Measurements from ENCODE around the gene R3HDM2.
A peak's percentile ranks its signal among the peaks of the same experiment; 100 is the strongest.
"Not testable (repeated sequence)": the region's sequence is repeated elsewhere in the genome, so short reads cannot be mapped to it uniquely, and the experiment has no call there.

R3HDM2 gene

GRCh38 chr12:57370696-57371095 lies 60.1 kb downstream of the R3HDM2 start:
- no peak for DNase-seq

GRCh38 chr12:57370072-57370471 lies 60.8 kb downstream of the R3HDM2 start:
- DNase-seq: no peak

- no peak for DNase-seq
Measured at GRCh38 chr12:57369202-57369601, 61.6 kb downstream of the R3HDM2 start.

GRCh38 chr12:57368349-57369095 lies 62.3 kb downstream of the R3HDM2 start:
- no peak for DNase-seq

GRCh38 chr12:57367121-57367520 lies 63.7 kb downstream of the R3HDM2 start:
- no peak for DNase-seq

GRCh38 chr12:57366315-57366714 lies 64.5 kb downstream of the R3HDM2 start:
- no peak for DNase-seq

- DNase-seq: not testable (repeated sequence)
Measured at GRCh38 chr12:57364156-57364555, 66.7 kb downstream of the R3HDM2 start.

- DNase-seq: no peak
Measured at GRCh38 chr12:57360468-57360867, 70.4 kb downstream of the R3HDM2 start.

- DNase-seq: no peak
Measured at GRCh38 chr12:57358646-57359045, 72.2 kb downstream of the R3HDM2 start.

- DNase-seq: no peak
Measured at GRCh38 chr12:57355734-57356133, 75.1 kb downstream of the R3HDM2 start.

GRCh38 chr12:57352166-57352565 lies 78.7 kb downstream of the R3HDM2 start:
- DNase-seq: no peak

- DNase-seq: no peak
Measured at GRCh38 chr12:57347284-57347683, 83.6 kb downstream of the R3HDM2 start.

GRCh38 chr12:57343703-57344378 lies 87.0 kb downstream of the R3HDM2 start:
- DNase-seq: no peak

GRCh38 chr12:57342207-57342691 lies 88.6 kb downstream of the R3HDM2 start:
- DNase-seq: peak; percentile 37

- DNase-seq: no peak
Measured at GRCh38 chr12:57341275-57341990, 89.4 kb downstream of the R3HDM2 start.

- DNase-seq: no peak
Measured at GRCh38 chr12:57340104-57340503, 90.7 kb downstream of the R3HDM2 start.

GRCh38 chr12:57336299-57336698 lies 94.5 kb downstream of the R3HDM2 start:
- DNase-seq: not testable (repeated sequence)

GRCh38 chr12:57334219-57334618 lies 96.6 kb downstream of the R3HDM2 start:
- DNase-seq: no peak

GRCh38 chr12:57332646-57333312 lies 98.1 kb downstream of the R3HDM2 start:
- no peak for DNase-seq

- no peak for DNase-seq
Measured at GRCh38 chr12:57330992-57331391, 99.9 kb downstream of the R3HDM2 start.

GRCh38 chr12:57329219-57329618 lies 101.6 kb downstream of the R3HDM2 start:
- no peak for DNase-seq

GRCh38 chr12:57325395-57325794 lies 105.4 kb downstream of the R3HDM2 start:
- no peak for DNase-seq

GRCh38 chr12:57323416-57323815 lies 107.4 kb downstream of the R3HDM2 start:
- no peak for DNase-seq
